Effector memory CD8-positive, alpha-beta T cell (primary cell): ENCODE data around the gene MST1R.
"Not testable (repeated sequence)": the region's sequence is repeated elsewhere in the genome, so short reads cannot be mapped to it uniquely, and the experiment has no call there.

ENCODE experiments used
- ATAC-seq: fragments of 150-1000 bp; cut with Tn5 transposase; replicated peaks from 2 replicates; pipeline ENCODE4 v1.10.0; 2021; ENCODE audit warnings: mild to moderate bottlenecking, moderate library complexity
- DNase-seq, 3 experiments: peaks; one replicate each; pipeline ENCODE4 v3.0.0; 2021
- H3K27ac Mint-ChIP-seq, 2 donors: one replicate each; pipeline ENCODE4 v1.8.0; 2022; ENCODE audit warnings: mild to moderate bottlenecking in 2 of 2, mixed read lengths in 2 of 2, moderate library complexity in 2 of 2
- H3K27me3 Mint-ChIP-seq, 2 donors: one replicate each; pipeline ENCODE4 v1.8.0; 2022; ENCODE audit warnings: mixed read lengths in 2 of 2
- H3K36me3 Mint-ChIP-seq: one replicate; pipeline ENCODE4 v1.8.0; 2022; ENCODE audit warnings: mild to moderate bottlenecking, moderate library complexity, mixed read lengths; ENCODE audit not compliant: insufficient read depth
- H3K4me1 Mint-ChIP-seq, 2 donors: one replicate each; pipeline ENCODE4 v1.8.0; 2022; ENCODE audit warnings: low read depth in 2 of 2, mixed read lengths in 2 of 2
- H3K4me3 Mint-ChIP-seq, 2 donors: one replicate each; pipeline ENCODE4 v1.8.0; 2022; ENCODE audit warnings: mild to moderate bottlenecking in 2 of 2, mixed read lengths in 2 of 2, moderate library complexity in 2 of 2
- H3K9me3 Mint-ChIP-seq, 2 donors: one replicate each; pipeline ENCODE4 v1.8.0; 2022; ENCODE audit warnings: mixed read lengths in 2 of 2

MST1R gene

GRCh38 chr3:49906073-49906743 is 2.5 kb upstream of the MST1R start:
- Mint-ChIP-seq H3K27ac (peak overlapping the region; percentile 79 to 84), H3K9me3 (no peaks in the 10 kb centered on the region), H3K36me3 (peaks cover 2% of the 10 kb centered on the region), H3K27me3 (no peaks in the 10 kb centered on the region), H3K4me3 (peak overlapping the region; percentile 12 to 53), H3K4me1 (peaks cover 12 to 18% of the 10 kb centered on the region in 2 donors)
- peak; percentile 16 for ATAC-seq
- peak; percentile 9 to 23 (median 21) for DNase-seq

- peaks cover 12 to 18% of the 10 kb centered on the region in 2 donors for H3K4me1 Mint-ChIP-seq
- peak overlapping the region; percentile 83 to 84 for H3K4me3 Mint-ChIP-seq
- not testable (repeated sequence) for H3K27me3 Mint-ChIP-seq, ATAC-seq, H3K9me3 Mint-ChIP-seq, DNase-seq, H3K27ac Mint-ChIP-seq, H3K36me3 Mint-ChIP-seq
Measured at GRCh38 chr3:49904448-49904847, 775 bp upstream of the MST1R start.

GRCh38 chr3:49902511-49903345 is 945 bp downstream of the MST1R start:
- Mint-ChIP-seq H3K9me3 (no peaks in the 10 kb centered on the region), H3K4me3 (no peak overlapping the region), H3K27ac (no peak overlapping the region), H3K36me3 (no peaks in the 10 kb centered on the region), H3K27me3 (no peaks in the 10 kb centered on the region), H3K4me1 (peaks cover 12 to 18% of the 10 kb centered on the region in 2 donors)
- DNase-seq (no peak), ATAC-seq (no peak)

DNA sequence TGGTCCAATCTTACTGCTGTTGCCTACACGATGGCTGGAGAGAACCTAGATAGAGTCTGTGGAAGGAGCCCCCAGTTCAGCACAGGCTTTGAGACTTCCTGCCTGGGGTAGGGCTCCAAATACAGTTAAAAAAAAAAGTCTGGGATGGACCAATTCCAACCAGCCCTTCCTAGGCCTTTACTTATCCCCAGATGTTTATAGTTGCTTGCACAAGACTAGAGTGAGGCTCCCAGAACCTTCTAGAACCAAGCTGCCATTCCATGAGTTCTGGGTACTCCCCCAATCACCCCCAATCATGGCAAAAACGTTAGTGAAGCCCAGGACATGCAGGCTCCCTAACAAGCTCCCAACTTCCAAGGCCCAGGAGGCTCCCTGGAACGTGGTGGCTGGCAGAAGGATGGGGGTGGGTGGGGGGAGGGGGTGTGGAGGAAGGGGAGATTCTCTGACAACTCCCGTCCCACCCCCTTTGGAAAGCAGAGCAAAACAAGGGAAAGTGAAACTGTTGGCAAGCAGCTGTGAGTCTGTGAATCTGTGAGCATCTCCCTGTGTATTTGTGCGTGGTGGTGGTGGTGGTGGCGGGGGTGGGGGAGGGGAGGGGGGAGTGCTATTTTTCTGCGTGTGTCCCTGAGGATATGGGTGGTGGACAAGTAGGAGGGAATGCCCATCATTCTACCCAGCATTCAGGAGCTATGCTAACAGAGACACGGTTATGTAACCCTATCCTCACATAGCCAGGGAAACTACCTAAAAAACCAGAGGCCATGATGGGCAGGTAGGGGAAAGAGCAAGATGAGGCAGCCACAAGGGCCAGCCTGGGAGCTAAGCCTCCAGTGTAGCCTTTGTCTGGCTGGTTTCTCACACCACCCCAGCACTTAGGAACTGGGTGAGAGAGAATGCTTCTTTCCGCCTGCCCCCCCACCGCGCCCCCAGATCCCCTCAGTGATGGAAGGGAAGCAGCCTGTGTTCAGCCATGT is 2.0 kb downstream of the MST1R start:
- Mint-ChIP-seq H3K36me3 (no peaks in the 10 kb centered on the region), H3K4me3 (no peak overlapping the region), H3K27me3 (no peaks in the 10 kb centered on the region), H3K4me1 (peaks cover 12 to 14% of the 10 kb centered on the region in 2 donors), H3K27ac (no peak overlapping the region), H3K9me3 (no peaks in the 10 kb centered on the region)
- ATAC-seq (no peak), DNase-seq (no peak)

- Mint-ChIP-seq H3K9me3 (no peaks in the 10 kb centered on the region), H3K36me3 (no peaks in the 10 kb centered on the region), H3K27me3 (no peaks in the 10 kb centered on the region), H3K4me1 (peaks cover 4 to 8% of the 10 kb centered on the region in 2 donors), H3K27ac (no peak overlapping the region), H3K4me3 (no peak overlapping the region)
- DNase-seq, result no peak
- ATAC-seq, result no peak
Measured at GRCh38 chr3:49900491-49901153, 3.1 kb downstream of the MST1R start.

- no peaks in the 10 kb centered on the region for H3K9me3 Mint-ChIP-seq
- H3K27ac Mint-ChIP-seq, result no peak overlapping the region
- H3K4me3 Mint-ChIP-seq, result no peak overlapping the region
- DNase-seq (no peak), ATAC-seq (no peak)
- H3K4me1 Mint-ChIP-seq, result peaks cover 4 to 7% of the 10 kb centered on the region in 2 donors
- H3K36me3 Mint-ChIP-seq, result no peaks in the 10 kb centered on the region
- H3K27me3 Mint-ChIP-seq, result no peaks in the 10 kb centered on the region
Measured at GRCh38 chr3:49899815-49900214, 3.9 kb downstream of the MST1R start.

- Mint-ChIP-seq H3K4me1 (peaks cover 3% of the 10 kb centered on the region in 2 donors), H3K4me3 (no peak overlapping the region)
- no peak for ATAC-seq
Measured at GRCh38 chr3:49898991-49899390, 4.7 kb downstream of the MST1R start.

DNA sequence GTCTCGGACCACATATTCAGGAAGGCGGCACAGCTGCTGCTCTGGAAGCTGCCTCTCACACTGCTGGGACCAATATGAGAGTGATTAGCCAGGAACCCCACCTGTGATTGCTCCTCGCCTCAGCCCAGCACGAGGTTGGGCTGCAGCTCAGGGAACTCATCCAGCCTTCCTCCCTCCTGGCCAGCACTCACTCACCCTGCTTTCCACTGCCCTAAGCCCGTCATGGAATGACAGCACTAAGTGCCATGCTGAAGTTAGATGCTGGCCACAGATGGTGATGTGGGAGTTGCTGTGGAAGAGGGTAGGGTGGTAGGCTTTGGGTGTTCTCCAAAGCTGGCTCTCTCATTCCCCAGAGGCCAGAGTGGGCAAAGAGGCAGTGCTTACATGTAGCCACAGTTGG is 7.3 kb downstream of the MST1R start:
- DNase-seq (no peak), ATAC-seq (no peak)
- H3K9me3 Mint-ChIP-seq, result no peaks in the 10 kb centered on the region
- H3K27me3 Mint-ChIP-seq, result no peaks in the 10 kb centered on the region
- H3K4me1 Mint-ChIP-seq, result no peaks in the 10 kb centered on the region
- no peak overlapping the region for H3K27ac Mint-ChIP-seq
- no peak overlapping the region for H3K4me3 Mint-ChIP-seq
- H3K36me3 Mint-ChIP-seq, result no peaks in the 10 kb centered on the region

More at GRCh38 chr3:49898991-49899390, 4.7 kb downstream of the MST1R start:
- Mint-ChIP-seq H3K36me3 (no peaks in the 10 kb centered on the region), H3K27me3 (no peaks in the 10 kb centered on the region), H3K9me3 (no peaks in the 10 kb centered on the region), H3K27ac (no peak overlapping the region)
- no peak for DNase-seq

GRCh38 chr3:49895791-49896190 is 7.9 kb downstream of the MST1R start:
- H3K27ac Mint-ChIP-seq, result no peak overlapping the region
- DNase-seq, result no peak
- no peaks in the 10 kb centered on the region for H3K27me3 Mint-ChIP-seq
- no peaks in the 10 kb centered on the region for H3K36me3 Mint-ChIP-seq
- no peak overlapping the region for H3K4me3 Mint-ChIP-seq
- no peaks in the 10 kb centered on the region for H3K4me1 Mint-ChIP-seq
- no peaks in the 10 kb centered on the region for H3K9me3 Mint-ChIP-seq
- ATAC-seq, result no peak

DNA sequence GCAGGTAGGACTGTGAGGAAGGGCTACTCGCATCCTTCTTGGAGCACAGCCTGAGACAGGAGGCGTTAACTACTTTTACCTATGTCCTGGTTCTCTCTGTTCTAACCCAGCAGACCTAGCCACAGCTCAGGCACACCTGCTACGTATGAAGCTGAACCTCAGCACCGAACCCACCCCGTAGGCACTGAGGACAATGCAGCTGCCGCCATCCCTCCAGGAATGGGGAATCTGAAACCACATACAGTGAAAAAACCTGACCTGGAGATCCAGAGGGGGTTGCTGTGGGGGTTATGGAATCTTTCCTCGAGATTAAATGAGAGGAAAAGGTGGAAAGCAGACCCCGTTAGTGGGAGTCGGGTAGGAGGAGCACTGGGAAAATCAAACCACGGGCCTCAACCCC is 14.4 kb downstream of the MST1R start:
- Mint-ChIP-seq H3K4me3 (no peak overlapping the region), H3K27me3 (no peaks in the 10 kb centered on the region), H3K36me3 (no peaks in the 10 kb centered on the region), H3K27ac (no peak overlapping the region), H3K9me3 (no peaks in the 10 kb centered on the region), H3K4me1 (no peaks in the 10 kb centered on the region)
- DNase-seq (no peak), ATAC-seq (no peak)

DNA sequence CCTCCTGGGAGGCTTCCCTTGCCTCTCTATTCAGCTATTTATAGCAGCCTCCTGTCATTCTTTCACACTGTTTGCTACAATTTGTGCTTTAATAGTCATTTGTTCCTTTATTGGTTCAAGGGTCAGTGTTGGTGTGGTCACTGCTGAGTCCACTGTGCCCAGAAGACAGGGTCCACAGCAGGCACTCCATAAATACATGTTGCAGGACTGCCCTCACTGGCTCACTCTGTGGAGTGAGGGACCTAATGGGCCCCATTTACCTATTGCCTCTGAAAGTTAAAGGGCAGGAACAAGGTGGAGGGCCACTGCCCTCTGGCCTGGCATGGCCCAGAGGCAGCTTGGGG is 16.8 kb downstream of the MST1R start:
- Mint-ChIP-seq H3K9me3 (no peaks in the 10 kb centered on the region), H3K36me3 (no peaks in the 10 kb centered on the region), H3K4me1 (no peaks in the 10 kb centered on the region), H3K27ac (no peak overlapping the region), H3K27me3 (peaks cover 3 to 4% of the 10 kb centered on the region in 2 donors), H3K4me3 (no peak overlapping the region)
- ATAC-seq (no peak), DNase-seq (no peak)

- Mint-ChIP-seq H3K4me1 (no peaks in the 10 kb centered on the region), H3K27ac (no peak overlapping the region), H3K27me3 (peaks cover 6 to 13% of the 10 kb centered on the region in 2 donors), H3K36me3 (peaks cover 3% of the 10 kb centered on the region), H3K9me3 (no peaks in the 10 kb centered on the region), H3K4me3 (no peak overlapping the region)
- DNase-seq (no peak), ATAC-seq (no peak)
Measured at GRCh38 chr3:49883998-49884397, 19.7 kb downstream of the MST1R start.

- no peak for ATAC-seq
- Mint-ChIP-seq H3K27me3 (peaks cover 6 to 13% of the 10 kb centered on the region in 2 donors), H3K4me1 (no peaks in the 10 kb centered on the region), H3K4me3 (no peak overlapping the region), H3K36me3 (peaks cover 3% of the 10 kb centered on the region), H3K27ac (no peak overlapping the region), H3K9me3 (no peaks in the 10 kb centered on the region)
- no peak for DNase-seq
Measured at GRCh38 chr3:49882166-49882565, 21.5 kb downstream of the MST1R start.
